Measurements from ENCODE around the gene KRTAP10-5.

The KRTAP10-5 gene

DNA sequence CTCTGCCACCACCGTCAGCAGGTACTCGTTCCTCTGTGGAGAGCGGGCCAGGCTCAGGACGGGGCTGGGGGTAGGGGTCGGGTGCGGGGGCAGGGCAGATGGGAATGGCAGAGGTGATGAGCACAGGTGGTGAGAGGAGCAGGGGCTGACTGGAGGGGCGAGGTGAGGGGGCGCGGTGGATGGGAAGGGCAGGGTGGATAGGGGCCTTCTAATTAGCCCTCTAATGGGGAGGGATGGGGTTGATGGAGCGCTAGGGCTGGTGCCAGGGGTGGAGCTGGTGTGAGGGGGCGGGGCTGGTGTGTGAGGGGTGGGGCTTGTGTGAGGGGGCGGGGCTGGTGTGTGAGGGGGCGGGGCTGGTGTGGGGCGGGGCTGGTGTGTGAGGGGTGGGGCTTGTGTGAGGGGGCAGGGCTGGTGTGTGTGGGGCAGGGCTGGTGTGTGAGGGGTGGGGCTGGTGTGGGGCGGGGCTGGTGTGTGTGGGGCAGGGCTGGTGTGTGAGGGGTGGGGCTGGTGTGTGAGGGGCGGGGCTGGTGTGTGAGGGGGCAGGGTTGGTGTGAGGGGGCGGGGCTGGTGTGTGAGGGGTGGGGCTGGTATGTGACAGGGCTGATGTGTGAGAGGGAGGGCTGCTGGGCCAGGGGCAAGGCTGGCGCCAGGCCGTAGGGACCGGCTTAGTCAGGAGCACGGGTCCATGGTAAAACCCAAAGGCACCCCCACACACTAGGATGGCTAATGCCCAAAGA lies 46.3 kb downstream of the KRTAP10-5 start:
- Histone ChIP-seq H3K9ac (no peak overlapping the region), H3K4me1 (ENCODE audit: low read depth, poor library complexity, severe bottlenecking) (no peaks in the 10 kb centered on the region), H3K36me3 (ENCODE audit: insufficient read depth) (no peaks in the 10 kb centered on the region), H3K79me2 (ENCODE audit: insufficient read depth, low read depth) (no peaks in the 10 kb centered on the region), H2AFZ (ENCODE audit: low read depth) (no peak overlapping the region), H4K20me1 (ENCODE audit: insufficient read depth) (no peaks in the 10 kb centered on the region), H3K4me3 (IDR thresholded peaks at IDR 0.05; ENCODE audit: insufficient read depth, low read depth, low read length) (no peak overlapping the region), H3K27me3 (ENCODE audit: insufficient read depth, low read depth) (peaks cover 60% of the 10 kb centered on the region), H3K27ac (no peak overlapping the region), H3K4me2 (no peak overlapping the region)
- no peak for TF ChIP-seq CTCF (conservative IDR thresholded peaks at IDR 0.05; ENCODE audit: low read depth, low read length)

DNA sequence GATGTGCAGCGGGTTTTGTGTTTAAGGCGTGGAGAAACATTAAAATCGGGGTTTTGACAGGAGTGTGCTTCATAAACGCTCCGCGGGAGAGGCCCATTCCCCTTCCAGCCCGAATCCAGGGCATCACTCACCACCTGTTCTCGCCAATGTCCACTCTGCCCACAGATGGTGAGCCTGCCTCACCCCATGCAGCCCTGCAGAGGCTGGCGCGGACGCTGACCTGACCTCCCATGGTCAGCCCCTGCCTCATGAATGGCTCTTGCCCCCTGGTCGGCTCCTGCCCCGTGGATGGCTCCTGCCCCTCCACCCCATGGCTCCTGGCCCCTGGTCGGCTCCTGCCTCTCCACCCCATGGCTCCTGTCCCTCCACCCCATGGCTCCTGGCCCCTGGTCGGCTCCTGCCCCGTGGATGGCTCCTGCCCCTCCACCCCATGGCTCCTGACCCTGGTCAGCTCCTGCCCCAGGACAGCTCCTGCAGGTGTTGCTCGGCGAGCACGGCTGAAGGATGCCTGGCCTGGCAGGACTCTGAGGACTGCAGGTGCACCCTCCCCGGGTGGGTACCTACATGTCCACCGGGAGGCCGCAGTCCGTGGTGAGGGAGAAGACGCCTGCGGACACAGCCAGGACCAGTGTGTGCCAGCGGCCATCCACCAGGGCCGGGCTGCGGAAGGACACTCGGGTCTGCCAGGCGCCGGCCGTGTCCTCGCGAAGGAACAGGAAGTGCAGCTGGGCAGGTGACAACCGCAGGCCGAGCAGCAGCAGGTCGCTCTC lies 47.1 kb downstream of the KRTAP10-5 start:
- H2AFZ ChIP-seq (ENCODE audit: low read depth) = no peak overlapping the region
- TF ChIP-seq CTCF (conservative IDR thresholded peaks at IDR 0.05; ENCODE audit: low read depth, low read length) = no peak
- no peaks in the 10 kb centered on the region for H4K20me1 ChIP-seq (ENCODE audit: insufficient read depth)
- H3K79me2 ChIP-seq (ENCODE audit: insufficient read depth, low read depth) = no peaks in the 10 kb centered on the region
- no peak overlapping the region for H3K4me2 ChIP-seq
- no peak overlapping the region for H3K27ac ChIP-seq
- H3K4me3 ChIP-seq (IDR thresholded peaks at IDR 0.05; ENCODE audit: insufficient read depth, low read depth, low read length) = no peak overlapping the region
- no peak overlapping the region for H3K9ac ChIP-seq
- no peaks in the 10 kb centered on the region for H3K36me3 ChIP-seq (ENCODE audit: insufficient read depth)
- H3K27me3 ChIP-seq (ENCODE audit: insufficient read depth, low read depth) = peaks cover 58% of the 10 kb centered on the region
- no peaks in the 10 kb centered on the region for H3K4me1 ChIP-seq (ENCODE audit: low read depth, poor library complexity, severe bottlenecking)

DNA sequence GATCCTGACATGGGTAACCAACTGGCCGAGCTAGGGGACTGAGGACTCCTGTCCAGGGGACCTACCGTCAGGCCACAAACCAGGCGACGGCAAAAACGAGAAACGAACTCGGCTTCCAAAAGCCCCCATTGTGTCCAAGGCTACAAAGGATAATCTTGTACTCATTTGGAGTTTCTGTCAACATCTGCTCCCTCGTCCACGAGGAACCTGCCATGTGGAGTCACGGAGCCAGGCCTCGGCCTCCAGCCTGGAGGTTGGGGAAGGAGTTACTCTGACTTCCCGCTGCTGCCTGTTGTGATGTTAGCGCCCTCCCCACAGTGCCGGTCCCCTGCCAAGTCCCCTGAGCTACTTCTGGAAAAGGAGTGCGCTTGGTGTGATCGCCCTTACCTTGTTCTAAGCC lies 47.7 kb downstream of the KRTAP10-5 start:
- no peak overlapping the region for H3K4me3 ChIP-seq (IDR thresholded peaks at IDR 0.05; ENCODE audit: insufficient read depth, low read depth, low read length)
- H3K4me1 ChIP-seq (ENCODE audit: low read depth, poor library complexity, severe bottlenecking) = no peaks in the 10 kb centered on the region
- no peak overlapping the region for H3K9ac ChIP-seq
- no peak for TF ChIP-seq CTCF (conservative IDR thresholded peaks at IDR 0.05; ENCODE audit: low read depth, low read length)
- H3K27ac ChIP-seq = no peak overlapping the region
- peaks cover 55% of the 10 kb centered on the region for H3K27me3 ChIP-seq (ENCODE audit: insufficient read depth, low read depth)
- no peak overlapping the region for H3K4me2 ChIP-seq
- no peaks in the 10 kb centered on the region for H3K36me3 ChIP-seq (ENCODE audit: insufficient read depth)
- H4K20me1 ChIP-seq (ENCODE audit: insufficient read depth) = no peaks in the 10 kb centered on the region
- H2AFZ ChIP-seq (ENCODE audit: low read depth) = no peak overlapping the region
- no peaks in the 10 kb centered on the region for H3K79me2 ChIP-seq (ENCODE audit: insufficient read depth, low read depth)

GRCh38 chr21:44531606-44532564 lies 48.5 kb downstream of the KRTAP10-5 start:
- Histone ChIP-seq H2AFZ (ENCODE audit: low read depth) (no peak overlapping the region), H3K79me2 (ENCODE audit: insufficient read depth, low read depth) (no peaks in the 10 kb centered on the region), H3K4me3 (IDR thresholded peaks at IDR 0.05; ENCODE audit: insufficient read depth, low read depth, low read length) (no peak overlapping the region), H3K27ac (no peak overlapping the region), H3K4me2 (no peak overlapping the region), H3K27me3 (ENCODE audit: insufficient read depth, low read depth) (peaks cover 51% of the 10 kb centered on the region), H3K9ac (no peak overlapping the region), H3K4me1 (ENCODE audit: low read depth, poor library complexity, severe bottlenecking) (no peaks in the 10 kb centered on the region), H4K20me1 (ENCODE audit: insufficient read depth) (no peaks in the 10 kb centered on the region), H3K36me3 (ENCODE audit: insufficient read depth) (no peaks in the 10 kb centered on the region)
- TF ChIP-seq CTCF (conservative IDR thresholded peaks at IDR 0.05; ENCODE audit: low read depth, low read length) = no peak

Measured in KMS-11 (cell line).